ENCODE results near the gene PCDHGA3.
"Not testable (repeated sequence)": the region's sequence is repeated elsewhere in the genome, so short reads cannot be mapped to it uniquely, and the experiment has no call there.

The PCDHGA3 gene

DNA sequence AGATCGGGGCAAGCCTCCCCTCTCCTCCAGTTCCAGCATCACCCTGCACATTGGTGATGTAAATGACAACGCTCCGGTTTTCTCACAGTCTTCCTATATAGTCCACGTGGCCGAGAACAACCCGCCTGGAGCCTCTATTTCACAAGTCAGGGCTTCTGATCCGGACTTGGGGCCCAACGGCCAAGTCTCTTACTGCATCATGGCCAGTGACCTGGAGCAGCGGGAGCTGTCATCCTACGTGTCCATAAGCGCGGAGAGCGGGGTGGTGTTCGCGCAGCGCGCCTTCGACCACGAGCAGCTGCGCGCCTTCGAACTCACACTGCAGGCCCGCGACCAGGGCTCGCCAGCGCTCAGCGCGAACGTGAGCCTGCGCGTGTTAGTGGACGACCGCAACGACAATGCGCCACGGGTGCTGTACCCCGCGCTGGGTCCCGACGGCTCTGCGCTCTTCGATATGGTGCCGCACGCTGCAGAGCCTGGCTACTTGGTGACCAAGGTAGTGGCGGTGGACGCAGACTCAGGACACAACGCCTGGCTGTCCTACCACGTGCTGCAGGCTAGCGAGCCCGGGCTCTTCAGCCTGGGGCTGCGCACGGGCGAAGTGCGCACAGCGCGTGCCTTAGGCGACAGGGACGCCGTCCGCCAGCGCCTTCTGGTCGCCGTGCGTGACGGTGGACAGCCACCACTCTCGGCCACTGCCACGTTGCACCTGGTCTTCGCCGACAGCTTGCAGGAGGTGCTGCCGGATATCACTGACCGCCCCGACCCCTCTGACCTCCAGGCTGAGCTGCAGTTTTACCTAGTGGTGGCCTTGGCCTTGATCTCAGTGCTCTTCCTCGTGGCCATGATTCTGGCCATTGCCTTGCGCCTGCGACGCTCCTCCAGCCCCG, 45.8 kb downstream of the PCDHGA3 start:
- Histone ChIP-seq H3K9me3 (ENCODE audit: insufficient read depth, low read depth, low read length) (peaks cover 74% of the 10 kb centered on the region), H3K4me3 (ENCODE audit: low read length) (no peak overlapping the region), H3K27ac (ENCODE audit: low read length) (no peak overlapping the region)

DNA sequence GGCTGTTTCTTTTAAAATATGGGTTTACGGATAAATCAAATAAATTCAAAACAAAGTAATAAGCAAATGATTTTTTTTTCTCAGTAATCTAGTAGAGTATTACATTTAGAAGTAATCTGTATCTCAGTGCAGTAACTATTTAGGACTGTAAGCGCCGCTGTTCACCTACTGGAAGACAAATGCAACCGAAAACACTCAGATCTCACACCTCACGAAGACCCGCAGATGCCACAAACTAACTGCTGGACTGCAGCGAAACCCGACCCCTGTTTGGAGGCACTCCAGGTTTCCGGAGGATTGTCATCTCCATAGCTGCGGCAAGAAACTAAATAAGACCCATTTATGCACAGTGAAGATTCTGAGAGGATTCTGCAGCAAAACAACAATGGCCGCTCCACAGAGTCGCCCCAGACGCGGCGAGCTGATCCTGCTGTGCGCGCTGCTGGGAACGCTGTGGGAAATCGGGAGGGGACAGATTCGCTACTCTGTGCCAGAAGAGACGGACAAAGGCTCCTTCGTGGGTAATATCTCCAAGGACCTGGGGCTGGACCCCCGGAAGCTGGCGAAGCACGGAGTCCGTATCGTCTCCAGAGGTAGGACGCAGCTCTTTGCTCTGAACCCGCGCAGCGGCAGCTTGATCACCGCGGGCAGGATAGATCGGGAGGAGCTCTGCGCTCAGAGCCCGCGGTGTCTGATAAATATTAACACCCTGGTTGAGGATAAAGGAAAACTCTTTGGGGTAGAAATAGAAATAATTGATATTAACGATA, 49.0 kb downstream of the PCDHGA3 start, which contains the start of gene PCDHGA8:
PCDHGA8 (plus strand) TSS at position 205 of the 770 bp plus-strand sequence; CDS start at position 386, 181 bp downstream.
- Histone ChIP-seq H3K27ac (ENCODE audit: low read length) (no peak within 1 kb of the TSS), H3K4me3 (ENCODE audit: low read length) (no peak within 1 kb of the TSS; the same call in 1 of the 2 replicates), H3K9ac (ENCODE audit: low read depth, low read length) (no peak within 1 kb of the TSS), H3K36me3 (ENCODE audit: insufficient read depth, low read depth, low read length) (no peaks in the 10 kb centered on the region), H3K27me3 (ENCODE audit: insufficient read depth, low read length) (no peaks in the 10 kb centered on the region), H3K4me1 (ENCODE audit: insufficient read depth, low read length) (no peaks in the 10 kb centered on the region), H3K9me3 (ENCODE audit: insufficient read depth, low read depth, low read length) (peaks cover 86% of the 10 kb centered on the region)

More for the DNA sequence above, 45.8 kb downstream of the PCDHGA3 start:
- Histone ChIP-seq H3K36me3 (ENCODE audit: insufficient read depth, low read depth, low read length) (no peaks in the 10 kb centered on the region), H3K4me1 (ENCODE audit: insufficient read depth, low read length) (no peaks in the 10 kb centered on the region), H3K27me3 (ENCODE audit: insufficient read depth, low read length) (no peaks in the 10 kb centered on the region), H3K9ac (ENCODE audit: low read depth, low read length) (no peak overlapping the region)

DNA sequence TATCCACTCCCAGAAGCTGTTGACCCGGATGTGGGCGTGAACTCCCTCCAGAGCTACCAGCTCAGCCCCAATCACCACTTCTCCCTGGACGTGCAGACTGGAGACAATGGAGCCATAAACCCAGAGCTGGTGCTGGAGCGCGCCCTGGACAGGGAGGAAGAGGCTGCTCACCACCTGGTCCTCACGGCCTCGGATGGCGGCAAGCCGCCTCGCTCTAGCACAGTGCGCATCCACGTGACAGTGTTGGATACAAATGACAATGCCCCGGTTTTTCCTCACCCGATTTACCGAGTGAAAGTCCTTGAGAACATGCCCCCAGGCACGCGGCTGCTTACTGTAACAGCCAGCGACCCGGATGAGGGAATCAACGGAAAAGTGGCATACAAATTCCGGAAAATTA, 49.6 kb downstream of the PCDHGA3 start:
- Histone ChIP-seq H3K9me3 (ENCODE audit: insufficient read depth, low read depth, low read length) (peaks cover 85% of the 10 kb centered on the region), H3K36me3 (ENCODE audit: insufficient read depth, low read depth, low read length) (no peaks in the 10 kb centered on the region), H3K4me3 (ENCODE audit: low read length) (no peak overlapping the region; the same call in 1 of the 2 replicates), H3K27ac (ENCODE audit: low read length) (no peak overlapping the region), H3K27me3 (ENCODE audit: insufficient read depth, low read length) (no peaks in the 10 kb centered on the region), H3K9ac (ENCODE audit: low read depth, low read length) (no peak overlapping the region), H3K4me1 (ENCODE audit: insufficient read depth, low read length) (no peaks in the 10 kb centered on the region)

DNA sequence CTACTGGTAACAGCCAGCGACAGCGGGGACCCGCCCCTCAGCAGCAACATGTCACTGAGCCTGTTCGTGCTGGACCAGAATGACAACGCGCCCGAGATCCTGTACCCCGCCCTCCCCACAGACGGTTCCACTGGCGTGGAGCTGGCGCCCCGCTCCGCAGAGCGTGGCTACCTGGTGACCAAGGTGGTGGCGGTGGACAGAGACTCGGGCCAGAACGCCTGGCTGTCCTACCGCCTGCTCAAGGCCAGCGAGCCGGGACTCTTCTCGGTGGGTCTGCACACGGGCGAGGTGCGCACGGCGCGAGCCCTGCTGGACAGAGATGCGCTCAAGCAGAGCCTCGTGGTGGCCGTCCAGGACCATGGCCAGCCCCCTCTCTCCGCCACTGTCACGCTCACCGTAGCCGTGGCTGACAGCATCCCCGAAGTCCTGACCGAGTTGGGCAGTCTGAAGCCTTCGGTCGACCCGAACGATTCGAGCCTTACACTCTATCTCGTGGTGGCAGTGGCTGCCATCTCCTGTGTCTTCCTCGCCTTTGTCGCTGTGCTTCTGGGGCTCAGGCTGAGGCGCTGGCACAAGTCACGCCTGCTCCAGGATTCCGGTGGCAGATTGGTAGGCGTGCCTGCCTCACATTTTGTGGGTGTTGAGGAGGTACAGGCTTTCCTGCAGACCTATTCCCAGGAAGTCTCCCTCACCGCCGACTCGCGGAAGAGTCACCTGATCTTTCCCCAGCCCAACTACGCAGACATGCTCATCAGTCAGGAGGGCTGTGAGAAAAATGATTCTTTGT, 51.0 kb downstream of the PCDHGA3 start:
- not testable (repeated sequence) for H3K27me3 ChIP-seq (ENCODE audit: insufficient read depth, low read length); H3K27ac ChIP-seq (ENCODE audit: low read length); H3K4me1 ChIP-seq (ENCODE audit: insufficient read depth, low read length); H3K9ac ChIP-seq (ENCODE audit: low read depth, low read length); H3K4me3 ChIP-seq (ENCODE audit: low read length); H3K36me3 ChIP-seq (ENCODE audit: insufficient read depth, low read depth, low read length)
- H3K9me3 ChIP-seq (ENCODE audit: insufficient read depth, low read depth, low read length): peaks cover 86% of the 10 kb centered on the region
